ENCODE data around the gene ADA.

Gene ADA

GRCh38 chr20:44642203-44643153, 9.0 kb downstream of the ADA start:
- H3K4me3 ChIP-seq (ENCODE audit: control insufficient read depth, low read depth, low read length): no peak overlapping the region
- peak; percentile 42 for DNase-seq (ENCODE audit: low read depth)
- no peak for TF ChIP-seq CTCF (IDR thresholded peaks at IDR 0.05; ENCODE audit: control insufficient read depth, insufficient read depth, low read depth, low read length, missing control alignments)

GRCh38 chr20:44641325-44641724, 10.2 kb downstream of the ADA start:
- no peak overlapping the region for H3K4me3 ChIP-seq (ENCODE audit: control insufficient read depth, low read depth, low read length)
- no peak for DNase-seq (ENCODE audit: low read depth)
- no peak for TF ChIP-seq CTCF (IDR thresholded peaks at IDR 0.05; ENCODE audit: control insufficient read depth, insufficient read depth, low read depth, low read length, missing control alignments)

- no peak for TF ChIP-seq CTCF (IDR thresholded peaks at IDR 0.05; ENCODE audit: control insufficient read depth, insufficient read depth, low read depth, low read length, missing control alignments)
- DNase-seq (ENCODE audit: low read depth): no peak
- no peak overlapping the region for H3K4me3 ChIP-seq (ENCODE audit: control insufficient read depth, low read depth, low read length)
Observed at GRCh38 chr20:44640522-44640921, 11.0 kb downstream of the ADA start.

GRCh38 chr20:44637522-44638372, 13.8 kb downstream of the ADA start:
- DNase-seq (ENCODE audit: low read depth): no peak
- no peak for TF ChIP-seq CTCF (IDR thresholded peaks at IDR 0.05; ENCODE audit: control insufficient read depth, insufficient read depth, low read depth, low read length, missing control alignments)
- H3K4me3 ChIP-seq (ENCODE audit: control insufficient read depth, low read depth, low read length): no peak overlapping the region

GRCh38 chr20:44637042-44637441, 14.5 kb downstream of the ADA start:
- DNase-seq (ENCODE audit: low read depth): no peak
- no peak overlapping the region for H3K4me3 ChIP-seq (ENCODE audit: control insufficient read depth, low read depth, low read length)

More at GRCh38 chr20:44637042-44637441, 14.5 kb downstream of the ADA start:
- no peak for TF ChIP-seq CTCF (IDR thresholded peaks at IDR 0.05; ENCODE audit: control insufficient read depth, insufficient read depth, low read depth, low read length, missing control alignments)

Data from AG09309 (cell line).